Measurements from ENCODE around the gene PRORP.
A peak's percentile ranks its signal among the peaks of the same experiment; 100 is the strongest.

Gene PRORP

DNA sequence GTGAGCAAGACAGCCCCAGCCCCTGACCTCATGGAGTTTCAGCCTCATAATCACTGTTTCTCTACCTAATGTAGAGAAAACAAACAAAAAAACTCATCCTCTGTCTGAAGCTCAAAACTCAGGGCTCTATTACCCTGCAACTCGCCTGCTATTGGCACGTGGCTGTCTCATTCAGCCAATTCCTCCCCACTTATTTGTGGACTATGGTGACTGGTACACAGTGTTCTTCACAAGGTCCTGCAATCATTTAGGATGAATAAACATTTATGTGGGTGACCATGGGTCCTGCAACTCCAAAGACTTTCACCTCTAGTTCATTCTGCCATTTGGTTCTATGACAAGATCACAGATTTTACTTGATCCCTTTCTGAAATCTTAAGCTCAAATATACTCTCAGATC is 5.2 kb upstream of the PRORP start:
- H3K9me3 Mint-ChIP-seq, result no peaks in the 10 kb centered on the region
- peaks cover 83% of the 10 kb centered on the region for H3K36me3 Mint-ChIP-seq (ENCODE audit: insufficient read depth)
- peak overlapping the region; percentile 45 to 73 for H3K27ac Mint-ChIP-seq
- H3K27me3 Mint-ChIP-seq, result no peaks in the 10 kb centered on the region
- peaks cover 33 to 43% of the 10 kb centered on the region in 2 donors for H3K4me1 Mint-ChIP-seq (ENCODE audit: low read depth in 2 of 2)
- ATAC-seq (replicated peaks) (no peak), DNase-seq (no peak)
- H3K4me3 Mint-ChIP-seq, result no peak overlapping the region

- Mint-ChIP-seq H3K27me3 (no peaks in the 10 kb centered on the region), H3K36me3 (ENCODE audit: insufficient read depth) (peaks cover 53% of the 10 kb centered on the region), H3K4me1 (ENCODE audit: low read depth in 2 of 2) (peaks cover 45 to 60% of the 10 kb centered on the region in 2 donors), H3K9me3 (no peaks in the 10 kb centered on the region), H3K27ac (peak overlapping the region; percentile 99 to 100), H3K4me3 (peak overlapping the region; percentile 94 to 98)
- DNase-seq (peak in 1 of 3 experiments; percentile 4), ATAC-seq (replicated peaks) (no peak)
These were observed 1.1 kb upstream of the PRORP start for GRCh38 chr14:35121026-35121886.

DNA sequence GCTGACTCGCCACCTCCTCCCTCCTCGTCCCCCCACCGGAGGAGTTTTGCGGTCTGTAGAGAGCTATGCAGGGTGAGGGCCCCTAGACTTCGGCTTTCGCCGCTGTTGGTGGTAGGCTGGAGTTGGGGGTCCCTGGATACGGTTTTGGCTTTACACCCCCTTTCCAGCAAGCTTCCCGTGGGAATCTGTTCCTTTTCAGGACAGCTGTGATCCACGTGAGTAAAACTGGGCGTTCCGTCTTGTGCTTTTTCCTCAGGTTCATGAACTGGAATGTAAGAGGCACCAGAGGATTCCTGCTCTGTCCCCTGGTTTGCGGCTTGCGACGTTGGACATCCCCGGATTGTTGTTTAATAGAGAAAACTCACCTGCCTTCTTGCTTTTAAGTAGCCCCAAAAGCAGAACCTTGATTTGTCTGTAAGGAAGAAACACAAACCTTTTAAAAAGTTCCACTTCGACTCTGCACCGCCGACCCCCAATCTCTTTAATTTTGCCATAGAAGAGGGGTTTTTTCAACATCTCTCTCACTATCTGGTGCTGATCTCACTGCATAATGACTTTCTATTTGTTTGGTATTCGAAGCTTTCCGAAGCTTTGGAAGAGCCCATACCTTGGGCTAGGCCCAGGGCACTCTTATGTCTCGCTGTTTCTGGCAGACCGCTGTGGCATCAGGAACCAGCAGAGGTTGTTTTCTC is 490 bp downstream of the PRORP start:
- ATAC-seq (replicated peaks), result no peak
- peak overlapping the region; percentile 99 to 100 for H3K27ac Mint-ChIP-seq

DNA sequence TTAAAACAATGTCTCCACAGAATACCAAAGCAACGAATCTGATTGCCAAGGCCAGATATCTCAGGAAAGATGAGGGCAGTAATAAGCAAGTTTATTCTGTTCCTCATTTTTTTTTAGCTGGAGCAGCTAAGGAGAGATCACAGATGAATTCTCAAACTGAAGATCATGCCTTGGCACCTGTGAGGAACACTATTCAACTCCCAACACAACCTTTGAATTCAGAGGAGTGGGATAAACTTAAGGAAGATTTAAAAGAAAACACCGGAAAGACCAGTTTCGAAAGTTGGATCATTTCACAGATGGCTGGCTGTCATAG is 994 bp downstream of the PRORP start:
- H3K27me3 Mint-ChIP-seq, result no peaks in the 10 kb centered on the region
- no peaks in the 10 kb centered on the region for H3K9me3 Mint-ChIP-seq
- peaks cover 39 to 58% of the 10 kb centered on the region in 2 donors for H3K4me1 Mint-ChIP-seq (ENCODE audit: low read depth in 2 of 2)
- peak overlapping the region; percentile 99 to 100 for H3K27ac Mint-ChIP-seq
- peaks cover 43% of the 10 kb centered on the region for H3K36me3 Mint-ChIP-seq (ENCODE audit: insufficient read depth)
- DNase-seq (no peak), ATAC-seq (replicated peaks) (no peak)
- H3K4me3 Mint-ChIP-seq, result peak overlapping the region; percentile 94 to 98

More for the DNA sequence above, 490 bp downstream of the PRORP start:
- peaks cover 44% of the 10 kb centered on the region for H3K36me3 Mint-ChIP-seq (ENCODE audit: insufficient read depth)
- H3K4me3 Mint-ChIP-seq, result peak overlapping the region; percentile 94 to 98
- H3K4me1 Mint-ChIP-seq (ENCODE audit: low read depth in 2 of 2), result peaks cover 36 to 57% of the 10 kb centered on the region in 2 donors
- no peaks in the 10 kb centered on the region for H3K27me3 Mint-ChIP-seq
- H3K9me3 Mint-ChIP-seq, result no peaks in the 10 kb centered on the region
- no peak for DNase-seq

DNA sequence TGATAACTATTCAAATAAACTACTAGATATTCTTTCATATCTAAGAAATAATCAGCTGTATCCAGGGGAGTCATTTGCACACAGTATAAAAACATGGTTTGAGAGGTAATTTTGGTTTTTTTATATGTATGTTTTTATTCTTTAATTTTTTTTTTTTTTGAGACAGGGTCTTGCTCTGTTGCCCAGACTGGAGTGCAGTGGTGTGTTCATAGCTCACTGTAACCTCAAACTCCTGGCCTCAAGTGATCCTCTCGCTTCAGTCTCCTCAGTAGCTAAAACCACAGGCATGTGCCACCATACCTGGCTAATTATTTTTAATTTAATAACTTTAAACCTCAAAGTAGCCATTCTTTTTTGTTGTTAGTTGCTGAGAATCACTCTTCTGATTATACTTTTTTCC is 1.8 kb downstream of the PRORP start:
- no peak for ATAC-seq (replicated peaks)
- H3K4me1 Mint-ChIP-seq (ENCODE audit: low read depth in 2 of 2), result peaks cover 41 to 64% of the 10 kb centered on the region in 2 donors
- peak overlapping the region; percentile 94 to 98 for H3K4me3 Mint-ChIP-seq
- peaks cover 44% of the 10 kb centered on the region for H3K36me3 Mint-ChIP-seq (ENCODE audit: insufficient read depth)
- no peaks in the 10 kb centered on the region for H3K27me3 Mint-ChIP-seq
- H3K27ac Mint-ChIP-seq, result peak overlapping the region; percentile 99 to 100
- no peak for DNase-seq
- H3K9me3 Mint-ChIP-seq, result no peaks in the 10 kb centered on the region

DNA sequence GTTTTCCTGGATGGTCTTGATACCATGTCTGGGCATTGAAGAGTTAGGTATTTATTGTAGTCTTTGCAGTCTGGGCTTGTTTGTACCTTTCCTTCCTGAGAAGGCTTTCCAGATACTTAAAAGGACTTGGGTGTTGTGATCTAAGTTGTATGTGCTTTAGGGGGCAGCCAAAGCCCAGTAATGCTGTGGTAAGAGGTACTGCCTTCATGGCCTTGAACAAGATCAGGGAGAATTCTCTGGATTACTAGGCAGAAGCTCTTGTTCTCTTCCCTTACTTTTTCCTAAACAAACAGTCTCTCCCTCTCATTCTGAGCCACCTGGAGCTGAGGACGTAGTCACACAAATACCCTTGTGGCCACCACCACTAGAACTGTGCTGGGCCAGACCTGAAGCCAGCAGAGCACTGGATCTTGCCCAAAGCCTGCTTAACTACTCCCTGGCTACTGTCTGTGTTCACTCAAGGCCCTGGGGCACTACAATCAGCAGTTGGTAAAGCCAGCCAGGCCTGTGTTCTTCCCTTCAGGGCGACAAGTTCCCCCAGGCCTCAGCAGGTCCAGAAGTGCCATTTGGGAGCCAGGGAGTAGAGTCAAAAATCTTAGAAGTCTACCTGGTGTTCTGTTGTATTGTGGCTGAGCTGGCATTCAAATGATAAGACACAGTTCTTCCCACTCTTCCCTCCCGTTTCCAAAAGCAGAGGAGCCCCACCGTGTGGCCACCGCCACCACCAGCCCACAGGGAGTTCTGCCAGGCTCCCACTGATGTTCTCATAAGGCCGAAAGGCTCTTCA is 11.4 kb downstream of the PRORP start:
- Mint-ChIP-seq H3K9me3 (no peaks in the 10 kb centered on the region), H3K27ac (peak overlapping the region; percentile 62 to 68)

DNA sequence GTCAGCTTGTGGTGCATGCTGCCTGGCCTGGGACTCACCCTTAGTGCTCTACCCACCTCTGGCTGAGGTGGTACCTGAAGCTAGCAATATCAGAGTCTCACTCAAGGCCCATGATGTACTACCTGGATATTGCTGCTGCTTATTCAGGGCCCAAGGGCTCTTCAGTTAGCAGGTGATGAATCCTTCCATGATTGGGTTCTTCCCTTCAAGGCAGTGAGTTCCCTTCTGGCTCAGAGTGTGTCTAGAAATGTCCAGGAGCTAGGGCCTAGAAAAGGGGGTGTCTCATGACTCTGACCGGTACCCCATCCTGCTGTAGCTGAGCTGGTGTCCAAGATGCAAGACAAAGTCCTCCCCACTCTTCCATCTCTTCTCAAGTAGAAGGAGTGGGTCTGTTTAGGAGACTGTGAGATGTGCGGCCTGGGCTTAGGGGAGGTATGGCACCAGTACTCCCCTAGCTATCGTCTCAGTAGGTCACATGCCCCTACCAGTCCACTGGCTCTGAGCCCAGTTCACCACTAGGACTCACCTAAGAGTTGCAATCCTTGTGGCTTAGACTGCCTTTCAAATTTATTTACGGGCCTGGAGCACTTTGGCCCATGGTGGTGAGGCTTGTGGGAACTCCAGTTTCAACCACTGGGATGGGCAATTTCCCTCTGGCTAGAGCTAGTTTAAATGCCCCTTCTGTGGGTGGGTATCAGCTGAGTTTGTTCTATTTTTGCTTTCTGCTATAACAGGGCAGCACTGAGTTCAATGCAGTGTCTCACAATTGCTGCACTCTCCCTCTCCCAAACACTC is 12.2 kb downstream of the PRORP start:
- H3K4me1 Mint-ChIP-seq (ENCODE audit: low read depth in 2 of 2), result peaks cover 9 to 11% of the 10 kb centered on the region in 2 donors
- ATAC-seq (replicated peaks) (no peak), DNase-seq (no peak)
- H3K4me3 Mint-ChIP-seq, result no peak overlapping the region
- peaks cover 23% of the 10 kb centered on the region for H3K36me3 Mint-ChIP-seq (ENCODE audit: insufficient read depth)
- no peaks in the 10 kb centered on the region for H3K9me3 Mint-ChIP-seq
- no peaks in the 10 kb centered on the region for H3K27me3 Mint-ChIP-seq
- peak overlapping the region; percentile 38 to 68 for H3K27ac Mint-ChIP-seq

More for the DNA sequence above, 11.4 kb downstream of the PRORP start:
- ATAC-seq (replicated peaks) (no peak), DNase-seq (no peak)
- no peak overlapping the region for H3K4me3 Mint-ChIP-seq
- no peaks in the 10 kb centered on the region for H3K27me3 Mint-ChIP-seq
- peaks cover 30% of the 10 kb centered on the region for H3K36me3 Mint-ChIP-seq (ENCODE audit: insufficient read depth)
- peaks cover 9 to 17% of the 10 kb centered on the region in 2 donors for H3K4me1 Mint-ChIP-seq (ENCODE audit: low read depth in 2 of 2)

GRCh38 chr14:35138585-35138984 is 16.2 kb downstream of the PRORP start:
- DNase-seq (no peak), ATAC-seq (replicated peaks) (no peak)
- Mint-ChIP-seq H3K4me3 (no peak overlapping the region), H3K27ac (peak overlapping the region in 1 of 2 donors; percentile 15), H3K4me1 (ENCODE audit: low read depth in 2 of 2) (peaks cover 5 to 9% of the 10 kb centered on the region in 2 donors), H3K36me3 (ENCODE audit: insufficient read depth) (peaks cover 9% of the 10 kb centered on the region), H3K27me3 (no peaks in the 10 kb centered on the region), H3K9me3 (no peaks in the 10 kb centered on the region)

DNA sequence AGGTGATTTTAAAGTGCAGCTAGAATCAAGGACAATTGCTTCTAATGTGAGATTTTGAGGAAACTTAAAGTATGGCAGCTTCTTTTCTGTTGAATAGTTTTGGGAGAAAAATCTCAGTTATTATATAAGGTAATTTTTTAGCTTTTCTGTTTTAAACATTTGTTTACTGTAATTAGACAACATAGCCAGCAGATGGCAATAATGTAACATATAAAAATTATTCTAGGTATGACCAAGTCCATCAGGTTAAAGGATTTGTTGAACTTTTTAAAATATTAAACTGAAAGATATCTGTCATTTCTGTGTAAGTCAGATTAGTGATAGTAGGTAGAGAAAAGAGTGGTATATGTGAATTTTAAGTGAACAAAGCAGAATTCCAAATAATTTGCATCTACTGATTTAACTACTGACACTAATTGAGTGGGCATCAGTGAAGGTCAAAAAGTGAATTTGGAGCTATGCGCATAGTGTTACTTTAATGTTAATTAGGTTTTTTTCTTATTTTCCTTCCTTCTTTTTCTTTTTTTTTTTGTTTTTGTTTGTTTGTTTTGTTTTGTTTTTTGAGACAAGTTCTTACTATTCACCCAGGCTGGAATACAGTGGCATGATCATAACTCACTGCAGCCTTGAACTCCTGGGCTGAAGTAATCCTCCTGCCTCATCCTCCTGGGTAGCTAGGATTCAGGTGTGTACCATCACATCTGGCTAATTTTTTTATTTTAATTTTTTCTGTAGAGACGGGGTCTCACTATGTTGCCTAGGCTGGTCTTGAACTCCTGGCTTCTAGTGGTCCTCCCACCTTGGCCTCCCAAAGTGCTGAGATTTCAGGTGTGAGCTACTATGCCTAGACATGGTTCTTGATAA is 18.6 kb downstream of the PRORP start:
- Mint-ChIP-seq H3K27me3 (no peaks in the 10 kb centered on the region), H3K9me3 (no peaks in the 10 kb centered on the region), H3K36me3 (ENCODE audit: insufficient read depth) (peaks cover 11% of the 10 kb centered on the region), H3K4me3 (no peak overlapping the region), H3K4me1 (ENCODE audit: low read depth in 2 of 2) (peaks cover 2 to 3% of the 10 kb centered on the region in 2 donors), H3K27ac (peak overlapping the region in 1 of 2 donors; percentile 44)
- ATAC-seq (replicated peaks) (peak; percentile 51), DNase-seq (no peak)

- Mint-ChIP-seq H3K4me3 (no peak overlapping the region), H3K9me3 (no peaks in the 10 kb centered on the region), H3K36me3 (ENCODE audit: insufficient read depth) (peaks cover 9% of the 10 kb centered on the region), H3K27me3 (no peaks in the 10 kb centered on the region), H3K27ac (no peak overlapping the region), H3K4me1 (ENCODE audit: low read depth in 2 of 2) (peaks cover 0 to 6% of the 10 kb centered on the region in 2 donors)
- DNase-seq (no peak), ATAC-seq (replicated peaks) (no peak)
These were observed 21.7 kb downstream of the PRORP start for GRCh38 chr14:35144029-35144428.

- H3K9me3 Mint-ChIP-seq, result no peaks in the 10 kb centered on the region
- peaks cover 1 to 18% of the 10 kb centered on the region in 2 donors for H3K4me1 Mint-ChIP-seq (ENCODE audit: low read depth in 2 of 2)
- DNase-seq (no peak), ATAC-seq (replicated peaks) (no peak)
- H3K4me3 Mint-ChIP-seq, result no peak overlapping the region
- H3K27me3 Mint-ChIP-seq, result no peaks in the 10 kb centered on the region
- H3K36me3 Mint-ChIP-seq (ENCODE audit: insufficient read depth), result peaks cover 6% of the 10 kb centered on the region
- H3K27ac Mint-ChIP-seq, result no peak overlapping the region
These were observed 24.4 kb downstream of the PRORP start for GRCh38 chr14:35146711-35147149.

GRCh38 chr14:35147186-35147585 is 24.8 kb downstream of the PRORP start:
- Mint-ChIP-seq H3K27ac (no peak overlapping the region), H3K27me3 (no peaks in the 10 kb centered on the region), H3K9me3 (no peaks in the 10 kb centered on the region)

More at GRCh38 chr14:35147186-35147585, 24.8 kb downstream of the PRORP start:
- Mint-ChIP-seq H3K4me3 (no peak overlapping the region), H3K4me1 (ENCODE audit: low read depth in 2 of 2) (peaks cover 1 to 18% of the 10 kb centered on the region in 2 donors), H3K36me3 (ENCODE audit: insufficient read depth) (peaks cover 7% of the 10 kb centered on the region)
- DNase-seq (no peak), ATAC-seq (replicated peaks) (no peak)

All from effector memory CD8-positive, alpha-beta T cell (primary cell).